B cell (primary cell): Measurements from ENCODE around the gene UBAC2. TPM values are rescaled to one million over a fixed set of nuclear protein-coding genes. Genes with fewer than 3 reads are reported as not detected.

Source experiments
- ATAC-seq: fragments of 200-7000 bp; cut with Tn5 transposase; one replicate; pipeline ENCODE4 v1.10.0; 2021; ENCODE audit warnings: low read depth, mild to moderate bottlenecking, moderate number of reproducible peaks, moderate library complexity
- CTCF ChIA-PET: fragments of 350-600 bp; sonication (Branson Sonifier 250); formaldehyde crosslinking; loops from one replicate; lab custom pipeline; 2021; ENCODE audit warnings: antibody characterized with exemption, inconsistent platforms; lab: Charles Lee
- POLR2A ChIA-PET: fragments of 350-600 bp; sonication (Branson Sonifier 250); formaldehyde crosslinking; loops from one replicate; lab custom pipeline; 2021; ENCODE audit warnings: antibody characterized with exemption; lab: Charles Lee
- DNase-seq: peaks from one replicate; pipeline ENCODE4 v3.0.0; 2013
- H2AFZ ChIP-seq: 2 replicates; pipeline ENCODE4 v1.6.1; 2012; ENCODE audit warnings: mild to moderate bottlenecking, low read depth, low read length; ENCODE audit not compliant: insufficient read depth, poor library complexity, severe bottlenecking
- H3K27ac ChIP-seq, 2 donors: 1 replicate in 1 of 2; 2 replicates in 1 of 2; pipeline ENCODE4 v1.5.1; 2012 to 2013; ENCODE audit warnings: low read length in 2 of 2, mild to moderate bottlenecking in 2 of 2, moderate library complexity in 1 of 2
- H3K27me3 ChIP-seq, 4 experiments: fragments of 200-600 bp in 1 of 4; sonication (generic) in 1 of 4; replicated peaks in 1 of 4; 1 replicate in 2 of 4; 2 replicates in 2 of 4; pipeline versions ENCODE4 v1.6.1 to v1.7.0; 2013 to 2016; ENCODE audit warnings: low read length in 3 of 4, mild to moderate bottlenecking in 2 of 4, mixed read lengths in 1 of 4, moderate library complexity in 1 of 4; ENCODE audit not compliant: insufficient read depth in 4 of 4, control insufficient read depth in 3 of 4; ENCODE audit errors: control extremely low read depth in 1 of 4
- H3K36me3 ChIP-seq, 2 experiments: replicated peaks in 1 of 2; 1 replicate in 1 of 2; 2 replicates in 1 of 2; pipeline versions ENCODE4 v1.6.1 to v1.7.1; 2013; ENCODE audit warnings: low read length in 1 of 2; ENCODE audit not compliant: insufficient read depth in 2 of 2, control insufficient read depth in 1 of 2; ENCODE audit errors: control extremely low read depth in 1 of 2, extremely low read depth in 1 of 2
- H3K4me1 ChIP-seq, 2 donors: fragments of 200-600 bp in 1 of 2; sonication (generic) in 1 of 2; 1 replicate in 1 of 2; 2 replicates in 1 of 2; pipeline versions ENCODE4 v1.5.1 to v1.6.1; 2013 to 2017; ENCODE audit warnings: low read length in 2 of 2; ENCODE audit not compliant: control insufficient read depth in 2 of 2, insufficient read depth in 2 of 2
- H3K4me2 ChIP-seq: replicated peaks from 2 replicates; pipeline ENCODE3; 2012; ENCODE audit warnings: mild to moderate bottlenecking, low read depth, low read length; ENCODE audit not compliant: poor library complexity, severe bottlenecking
- H3K4me3 ChIP-seq, 5 experiments: fragments of 200-600 bp in 1 of 5; sonication (generic) in 1 of 5; 1 replicate in 3 of 5; 2 replicates in 2 of 5; pipeline versions ENCODE4 v1.5.1 to v1.7.0; 2011 to 2016; ENCODE audit warnings: low read length in 4 of 5, mild to moderate bottlenecking in 4 of 5, low read depth in 2 of 5, control low read depth in 1 of 5, moderate library complexity in 1 of 5; ENCODE audit not compliant: insufficient read depth in 1 of 5; ENCODE audit errors: control extremely low read depth in 1 of 5, extremely low read depth in 1 of 5
- H3K79me2 ChIP-seq: fragments of 200-600 bp; sonication (generic); one replicate; pipeline ENCODE4 v1.6.0; 2016; ENCODE audit warnings: low read length; ENCODE audit not compliant: control insufficient read depth, insufficient read depth
- H3K9ac ChIP-seq: fragments of 200-600 bp; sonication (generic); 2 replicates; pipeline ENCODE4 v1.6.1; 2017; ENCODE audit warnings: mild to moderate bottlenecking, low read length, moderate library complexity
- H3K9me3 ChIP-seq, 3 donors: one replicate each; pipeline versions ENCODE4 v1.6.1 to v1.7.1; 2013; ENCODE audit warnings: low read length in 2 of 3; ENCODE audit not compliant: control insufficient read depth in 2 of 3, insufficient read depth in 1 of 3; ENCODE audit errors: control extremely low read depth in 1 of 3
- H4K20me1 ChIP-seq: 2 replicates; pipeline ENCODE4 v1.6.0; 2012; ENCODE audit warnings: mild to moderate bottlenecking, low read length; ENCODE audit not compliant: insufficient read depth, control insufficient read depth, poor library complexity, severe bottlenecking
- H3K27ac Mint-ChIP-seq: one replicate; pipeline ENCODE4 v1.8.0; 2021; ENCODE audit warnings: mixed read lengths
- H3K27me3 Mint-ChIP-seq: one replicate; pipeline ENCODE4 v1.8.0; 2021; ENCODE audit warnings: mixed read lengths
- H3K4me1 Mint-ChIP-seq: one replicate; pipeline ENCODE4 v1.8.0; 2021; ENCODE audit warnings: mixed read lengths
- H3K4me3 Mint-ChIP-seq: one replicate; pipeline ENCODE4 v1.8.0; 2021; ENCODE audit warnings: mixed read lengths
- H3K9me3 Mint-ChIP-seq: one replicate; pipeline ENCODE4 v1.8.0; 2022; ENCODE audit warnings: mixed read lengths; ENCODE audit not compliant: insufficient read depth
- CTCF ChIP-seq: fragments of 200-600 bp; IDR thresholded peaks from one replicate; pipeline ENCODE4 v1.8.0; 2022; ENCODE audit warnings: antibody characterized with exemption, mild to moderate bottlenecking
- EZH2 ChIP-seq: IDR thresholded peaks from 2 replicates; pipeline ENCODE4 v1.6.1; 2012; ENCODE audit warnings: borderline replicate concordance, low read depth, mild to moderate bottlenecking, moderate library complexity, low read length; ENCODE audit not compliant: insufficient read depth, poor library complexity, severe bottlenecking
- WGBS: methylation state at CpG from one replicate; pipeline ENCODE4 v1.1.5; 2013; ENCODE audit warnings: missing lambda C conversion rate; ENCODE audit not compliant: insufficient coverage; 5-methylcytosine and 5-hydroxymethylcytosine counted together
- intact Hi-C: fragments of 100-400 bp; cut with micrococcal nuclease; formaldehyde crosslinking; loops from one replicate; pipeline ENCODE4 v1.10.0; 2022
- polyA plus RNA-seq: library from polyadenylated mRNA; depleted of rRNA; stranded (reverse); fragments of >200 nt; gene quantifications from 2 replicates; pipeline ENCODE4 v1.2.3, GENCODE V29; 2012
- total RNA-seq, 2 donors: library from RNA; stranded (reverse); fragments of 120-200 nt in 1 of 2; gene quantifications; 1 replicate in 1 of 2; 2 replicates in 1 of 2; pipeline versions ENCODE4 v1.2.3 to v1.2.4, GENCODE V29; 2013 to 2022

The UBAC2 gene
- total and polyA plus RNA-seq, 2 donors (not counting 1 experiment from before 2014, with no cell fraction given), result 56.3 to 60.8 TPM

GRCh38 chr13:99335603-99336002, 134.9 kb downstream of the UBAC2 start:
- Histone ChIP-seq H3K4me1 (peaks cover 16 to 27% of the 10 kb centered on the region in 2 donors), H3K4me2 (peak overlapping the region; percentile 16), H3K4me3 (no peak overlapping the region), H3K79me2 (peaks cover 18% of the 10 kb centered on the region), H3K27me3 (no peaks in the 10 kb centered on the region), H2AFZ (no peak overlapping the region), H3K27ac (peak overlapping the region in 1 of 2 donors; percentile 45), H3K36me3 (peaks cover 3 to 18% of the 10 kb centered on the region in 2 experiments), H3K9ac (no peak overlapping the region), H3K9me3 (no peaks in the 10 kb centered on the region), H4K20me1 (no peaks in the 10 kb centered on the region)
- Mint-ChIP-seq H3K9me3 (no peaks in the 10 kb centered on the region), H3K4me1 (peaks cover 55% of the 10 kb centered on the region), H3K4me3 (peak overlapping the region; percentile 6), H3K27ac (peak overlapping the region; percentile 75), H3K27me3 (no peaks in the 10 kb centered on the region)
- intact Hi-C loops, result loop anchor here (1.0 to 2.0 kb wide), 4 partner anchors 13 to 40 kb away; partner anchors contain the start of gene GPR183
- ChIA-PET POLR2A (interaction anchor here (0.5 to 1.8 kb wide), 5 partner anchors 13 to 91 kb away, joined by 4 to 11 read pairs (median 4); no protein-coding TSS in a partner anchor), CTCF (interaction anchor here (0.8 to 3.2 kb wide), 18 partner anchors 10 to 101 kb away, joined by 3 to 23 read pairs (median 4); partner anchors contain the start of gene GPR183)
- DNase-seq (peak; percentile 60), ATAC-seq (peak; percentile 97)
- WGBS, result 0% methylated on average over 2 of the region's 4 CpGs
- no peak for TF ChIP-seq EZH2
- TF ChIP-seq CTCF, result no peak

- Histone ChIP-seq H3K27me3 (no peaks in the 10 kb centered on the region), H3K79me2 (peaks cover 28% of the 10 kb centered on the region), H3K4me2 (no peak overlapping the region), H3K4me3 (no peak overlapping the region), H3K27ac (no peak overlapping the region), H3K9me3 (no peaks in the 10 kb centered on the region), H3K9ac (no peak overlapping the region), H3K4me1 (peaks cover 15 to 21% of the 10 kb centered on the region in 2 donors), H4K20me1 (no peaks in the 10 kb centered on the region), H2AFZ (no peak overlapping the region), H3K36me3 (peaks cover 6 to 45% of the 10 kb centered on the region in 2 experiments)
- ChIA-PET POLR2A (no interaction called here), CTCF (no interaction called here)
- no peak for TF ChIP-seq CTCF
- no peak for TF ChIP-seq EZH2
- Mint-ChIP-seq H3K4me1 (peaks cover 49% of the 10 kb centered on the region), H3K27ac (no peak overlapping the region), H3K9me3 (no peaks in the 10 kb centered on the region), H3K27me3 (no peaks in the 10 kb centered on the region), H3K4me3 (no peak overlapping the region)
- DNase-seq (no peak), ATAC-seq (no peak)
- WGBS, result 100% methylated on average over 3 of the region's 5 CpGs
- intact Hi-C loops, result no loop called here
Measured at GRCh38 chr13:99339230-99339721, 138.6 kb downstream of the UBAC2 start.
